Epithelial cell of esophagus (primary cell): Measurements from ENCODE around the gene TMOD1.

ENCODE experiments used
- DNase-seq: peaks from one replicate; pipeline ENCODE4 v3.0.0; 2010; ENCODE audit warnings: low read depth
- H3K4me3 ChIP-seq: 2 replicates; pipeline ENCODE4 v1.5.1; 2011; ENCODE audit warnings: mild to moderate bottlenecking, low read length, control low read depth
- CTCF ChIP-seq: IDR thresholded peaks from 2 replicates; pipeline ENCODE4 v1.5.1; 2011; ENCODE audit warnings: low read depth, mild to moderate bottlenecking, low read length, control low read depth, inconsistent platforms; ENCODE audit not compliant: insufficient read depth; ENCODE audit errors: missing control alignments

TMOD1 gene

DNA sequence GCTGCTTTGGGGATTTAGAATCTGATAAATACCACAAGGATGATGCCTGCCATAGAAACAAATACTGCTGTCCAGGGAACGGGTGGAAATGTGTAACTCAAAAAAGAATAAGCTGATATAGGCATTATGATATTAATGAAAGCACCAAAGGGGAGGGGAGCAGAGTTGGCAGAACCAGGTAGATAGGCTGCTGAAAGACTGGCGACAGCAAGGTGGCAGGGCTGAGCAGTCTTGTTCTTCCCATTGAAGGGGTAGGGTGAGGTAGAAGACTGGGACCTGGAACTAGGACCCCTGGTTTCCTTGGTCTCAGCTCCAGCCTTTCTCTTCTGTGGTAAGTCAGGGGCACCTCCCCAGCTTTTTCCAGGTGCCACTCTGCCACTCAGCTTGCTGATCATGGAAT is 31.4 kb upstream of the TMOD1 start:
- TF ChIP-seq CTCF: peak; percentile 53
- DNase-seq: peak; percentile 17
- no peak overlapping the region for H3K4me3 ChIP-seq

DNA sequence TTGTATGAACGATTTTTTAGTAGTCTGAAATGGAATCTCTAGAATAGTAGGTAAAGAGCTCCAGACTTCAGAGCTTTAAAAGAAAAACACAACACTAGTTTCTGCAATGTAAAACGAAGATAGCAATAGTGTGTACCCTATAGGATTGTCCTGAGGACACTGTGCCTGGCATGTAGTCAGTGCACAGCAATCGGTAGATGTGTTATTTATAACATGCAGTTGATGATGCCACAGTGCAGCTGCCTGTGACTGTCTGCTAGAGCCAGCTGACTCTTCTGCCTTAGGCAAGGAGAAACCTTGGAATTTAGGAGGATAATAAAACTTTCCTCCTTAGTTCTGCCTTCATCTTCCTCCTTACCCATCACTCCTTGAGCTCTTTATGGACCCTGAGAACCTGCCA is 27.7 kb upstream of the TMOD1 start:
- TF ChIP-seq CTCF: no peak

GRCh38 chr9:97474372-97474925 is 27.0 kb upstream of the TMOD1 start:
- H3K4me3 ChIP-seq: no peak overlapping the region
- no peak for DNase-seq
- TF ChIP-seq CTCF: no peak

More for the DNA sequence above, 27.7 kb upstream of the TMOD1 start:
- H3K4me3 ChIP-seq: no peak overlapping the region
- no peak for DNase-seq

DNA sequence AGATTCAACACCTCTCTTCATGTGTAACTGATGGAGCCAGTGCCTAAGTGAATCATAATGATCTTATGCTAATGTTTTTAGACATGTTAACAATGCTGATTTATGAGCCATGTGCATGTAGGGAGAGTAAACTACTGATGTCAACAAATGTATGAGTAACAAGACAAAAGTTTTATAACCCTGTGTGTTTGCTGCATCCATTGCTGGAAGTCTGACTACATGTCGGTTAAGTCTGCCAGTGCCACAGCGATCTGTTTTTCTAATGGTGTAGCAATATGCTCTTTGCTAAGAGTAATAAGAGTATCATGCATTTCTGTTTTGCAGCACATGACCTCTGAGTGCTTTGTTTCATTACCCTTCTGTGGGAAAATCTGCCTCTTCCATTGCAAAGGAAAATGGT is 26.4 kb upstream of the TMOD1 start:
- DNase-seq: no peak
- H3K4me3 ChIP-seq: no peak overlapping the region
- no peak for TF ChIP-seq CTCF

DNA sequence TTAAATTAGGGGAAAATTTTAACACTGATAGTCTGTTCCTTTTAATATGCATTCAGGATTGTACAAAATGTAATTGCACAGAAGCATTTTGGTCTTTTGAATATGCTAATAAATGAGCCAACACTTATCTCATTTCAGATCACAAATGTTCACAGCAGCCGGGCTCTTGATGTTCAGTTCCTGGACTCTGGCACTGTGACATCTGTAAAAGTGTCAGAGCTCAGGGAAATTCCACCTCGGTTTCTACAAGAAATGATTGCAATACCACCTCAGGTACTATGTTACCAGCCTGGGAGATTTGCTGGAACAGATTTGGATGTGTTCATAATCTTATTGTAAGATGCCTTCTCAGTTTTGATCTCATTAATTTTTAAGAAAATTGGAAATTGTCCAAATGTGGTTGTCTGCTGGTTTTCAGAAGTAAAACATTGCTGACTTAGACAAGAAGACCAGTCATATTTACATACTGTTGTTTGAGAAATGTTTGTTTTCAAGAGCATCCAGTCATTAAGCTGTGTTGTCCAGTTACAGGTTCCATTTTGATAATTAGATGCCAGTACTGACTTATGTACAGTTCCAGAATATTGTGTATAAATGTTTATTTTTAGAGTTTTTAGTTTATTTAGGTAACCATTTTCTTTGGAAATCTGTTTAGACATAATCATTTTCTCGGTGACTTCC is 23.0 kb upstream of the TMOD1 start:
- no peak for TF ChIP-seq CTCF
- no peak for DNase-seq

GRCh38 chr9:97479496-97480159 is 21.8 kb upstream of the TMOD1 start:
- no peak overlapping the region for H3K4me3 ChIP-seq
- DNase-seq: no peak
- no peak for TF ChIP-seq CTCF

More for the DNA sequence above, 23.0 kb upstream of the TMOD1 start:
- no peak overlapping the region for H3K4me3 ChIP-seq
